ENCODE data around the gene SHISA5. TPM values are rescaled to one million over a fixed set of nuclear protein-coding genes. Genes with fewer than 3 reads are reported as not detected.
"Not testable (repeated sequence)": the region's sequence is repeated elsewhere in the genome, so short reads cannot be mapped to it uniquely, and the experiment has no call there.

The SHISA5 gene, protein sequence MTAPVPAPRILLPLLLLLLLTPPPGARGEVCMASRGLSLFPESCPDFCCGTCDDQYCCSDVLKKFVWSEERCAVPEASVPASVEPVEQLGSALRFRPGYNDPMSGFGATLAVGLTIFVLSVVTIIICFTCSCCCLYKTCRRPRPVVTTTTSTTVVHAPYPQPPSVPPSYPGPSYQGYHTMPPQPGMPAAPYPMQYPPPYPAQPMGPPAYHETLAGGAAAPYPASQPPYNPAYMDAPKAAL
- polyA plus RNA-seq (2011; rRNA removed) (140 and 217 TPM in 2 replicates), polyA minus RNA-seq (2011; rRNA and poly(A)+ RNA removed) (130 and 156 TPM in 2 replicates)

DNA sequence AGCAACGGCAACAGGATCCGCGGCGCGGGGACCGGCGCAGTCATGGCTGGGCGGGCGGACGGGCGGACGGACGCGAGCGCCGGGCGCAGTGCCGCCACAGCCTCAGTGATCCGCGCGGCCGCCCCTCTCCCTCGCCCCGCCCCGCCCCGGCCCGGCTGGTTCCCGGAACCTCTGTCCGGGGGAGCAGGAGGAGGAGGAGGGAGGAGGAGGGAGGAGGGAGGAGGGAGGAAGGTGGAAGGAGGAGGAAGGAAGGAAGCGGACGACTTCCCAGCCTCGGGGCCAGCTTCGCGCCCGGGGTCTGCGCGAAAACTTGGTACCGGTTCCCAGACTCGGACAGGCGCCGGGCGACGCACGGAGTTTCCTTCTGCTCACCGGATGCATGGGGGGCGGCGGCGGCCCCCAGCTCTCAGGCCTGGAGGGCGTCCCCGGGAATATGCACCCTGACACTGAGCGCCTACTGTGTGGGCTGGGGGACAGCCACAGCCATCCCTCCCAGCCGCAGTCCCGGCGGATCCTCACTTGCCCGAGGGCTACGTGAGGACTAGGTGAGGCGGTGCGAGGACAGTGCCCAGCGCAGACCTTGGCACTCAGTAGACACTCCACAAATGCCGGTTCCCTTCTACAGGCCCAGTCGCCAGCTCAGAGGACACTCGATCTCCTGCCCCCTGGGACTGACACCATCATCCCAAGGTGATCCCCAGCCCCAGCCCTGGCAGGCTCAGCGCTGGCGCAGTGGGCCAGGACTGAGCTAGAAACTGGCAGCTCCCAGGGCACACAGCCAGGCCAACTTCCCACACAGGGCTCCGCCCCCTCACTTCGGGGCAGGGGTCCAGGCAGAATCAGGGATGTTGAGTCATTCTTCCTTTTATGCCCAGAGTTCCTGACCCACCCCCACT, at the start of gene SHISA5:
Gene SHISA5, minus strand, starts transcription at position 124 of the 896 bp plus-strand sequence. Its CDS starts 80 bp downstream, at position 44.
- Histone ChIP-seq H3K27me3 (ENCODE audit: control insufficient read depth, insufficient read depth, low read length) (no peaks in the 10 kb centered on the region), H3K4me3 (ENCODE audit: low read depth, low read length) (peak within 1 kb of the TSS; percentile 88), H3K36me3 (ENCODE audit: control insufficient read depth, insufficient read depth, low read length) (peaks cover 2% of the 10 kb centered on the region; the same call in 1 of the 2 replicates)
- TF ChIP-seq, protein P1, sequence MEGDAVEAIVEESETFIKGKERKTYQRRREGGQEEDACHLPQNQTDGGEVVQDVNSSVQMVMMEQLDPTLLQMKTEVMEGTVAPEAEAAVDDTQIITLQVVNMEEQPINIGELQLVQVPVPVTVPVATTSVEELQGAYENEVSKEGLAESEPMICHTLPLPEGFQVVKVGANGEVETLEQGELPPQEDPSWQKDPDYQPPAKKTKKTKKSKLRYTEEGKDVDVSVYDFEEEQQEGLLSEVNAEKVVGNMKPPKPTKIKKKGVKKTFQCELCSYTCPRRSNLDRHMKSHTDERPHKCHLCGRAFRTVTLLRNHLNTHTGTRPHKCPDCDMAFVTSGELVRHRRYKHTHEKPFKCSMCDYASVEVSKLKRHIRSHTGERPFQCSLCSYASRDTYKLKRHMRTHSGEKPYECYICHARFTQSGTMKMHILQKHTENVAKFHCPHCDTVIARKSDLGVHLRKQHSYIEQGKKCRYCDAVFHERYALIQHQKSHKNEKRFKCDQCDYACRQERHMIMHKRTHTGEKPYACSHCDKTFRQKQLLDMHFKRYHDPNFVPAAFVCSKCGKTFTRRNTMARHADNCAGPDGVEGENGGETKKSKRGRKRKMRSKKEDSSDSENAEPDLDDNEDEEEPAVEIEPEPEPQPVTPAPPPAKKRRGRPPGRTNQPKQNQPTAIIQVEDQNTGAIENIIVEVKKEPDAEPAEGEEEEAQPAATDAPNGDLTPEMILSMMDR (IDR thresholded peaks at IDR 0.05; ENCODE audit: insufficient read depth, low read depth, low read length), result no peak
- POLR2A ChIA-PET, result no interaction called here
- DNase-seq (ENCODE audit: low read depth), result no peak
- CTCF ChIA-PET, result interaction anchor here (0.5 to 1.5 kb wide), 7 partner anchors 8 to 103 kb away, joined by 3 to 4 read pairs (median 3); no protein-coding TSS in a partner anchor

DNA sequence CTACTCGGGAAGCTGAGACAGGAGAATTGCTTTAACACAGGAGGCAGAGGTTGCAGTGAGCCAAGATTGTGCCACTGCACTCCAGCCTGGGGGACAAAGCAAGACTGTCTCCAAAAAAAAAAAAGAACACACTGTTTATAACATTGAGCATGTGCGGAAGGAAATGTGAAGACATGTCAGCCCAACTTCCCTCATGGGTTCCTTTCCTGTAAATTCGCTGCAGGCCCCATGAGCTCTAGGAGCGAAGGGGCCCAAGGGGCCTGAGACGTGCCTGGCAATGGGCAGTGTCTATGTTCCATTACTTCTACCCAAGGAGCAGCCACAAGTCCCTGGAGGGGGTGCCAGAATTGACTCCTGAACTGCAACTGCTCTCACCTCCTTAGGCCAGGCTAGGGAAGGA, 49.4 kb upstream of the SHISA5 start:
- no peak for DNase-seq (ENCODE audit: low read depth)
- Histone ChIP-seq H3K4me3 (ENCODE audit: low read depth, low read length) (no peak overlapping the region), H3K27me3 (ENCODE audit: control insufficient read depth, insufficient read depth, low read length) (no peaks in the 10 kb centered on the region), H3K36me3 (ENCODE audit: control insufficient read depth, insufficient read depth, low read length) (peaks cover 14% of the 10 kb centered on the region)
- ChIA-PET POLR2A (interaction anchor here (0.7 kb wide), 1 partner anchor 71 kb away, joined by 4 read pairs; no protein-coding TSS in a partner anchor), CTCF (interaction anchor here (0.6 to 2.0 kb wide), 7 partner anchors 41 to 280 kb away, joined by 3 to 7 read pairs (median 4); partner anchors contain the start of gene SLC26A6)
- TF ChIP-seq, protein P1 (IDR thresholded peaks at IDR 0.05; ENCODE audit: insufficient read depth, low read depth, low read length), result no peak

DNA sequence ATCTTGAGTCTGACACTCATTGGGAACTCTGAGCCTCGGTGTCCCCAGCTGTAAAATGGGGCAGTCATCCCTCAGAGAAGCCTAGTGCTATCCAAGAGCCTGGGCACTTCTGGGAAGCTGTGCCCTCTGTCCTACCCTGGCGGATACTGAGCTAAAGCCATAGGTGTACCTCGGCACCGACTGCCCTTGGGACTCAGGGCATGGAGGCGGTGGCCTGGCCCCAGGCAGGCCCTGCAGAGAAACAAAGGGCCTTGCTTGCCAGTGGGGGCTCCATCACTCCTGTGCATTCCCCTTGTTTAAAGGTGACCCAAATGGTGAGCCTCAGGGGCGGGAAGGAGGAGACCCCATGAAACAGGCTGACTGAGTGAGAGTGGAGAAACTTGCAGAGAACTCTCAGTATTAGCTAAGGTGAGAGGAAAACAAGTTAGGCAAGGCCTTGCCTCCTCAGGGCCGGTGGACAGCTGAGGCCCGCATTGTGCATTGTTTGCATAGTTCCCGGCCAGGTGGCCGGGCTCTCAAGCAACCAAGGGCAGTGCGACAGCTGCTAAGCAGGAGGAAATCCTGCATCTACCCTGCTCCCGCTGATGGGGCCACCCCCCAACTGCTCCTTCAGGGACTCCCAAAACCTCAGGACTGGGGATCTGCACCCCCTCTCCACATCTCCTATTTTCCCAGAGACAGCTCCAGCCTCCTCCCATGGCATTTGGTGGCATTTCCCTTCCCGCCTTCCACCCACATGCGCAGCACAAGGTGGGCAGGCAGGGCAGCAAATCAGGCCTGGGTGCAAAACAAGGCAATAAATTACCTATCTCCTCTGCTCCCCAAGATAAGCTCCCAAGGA, 48.4 kb upstream of the SHISA5 start:
- TF ChIP-seq, protein P1 (IDR thresholded peaks at IDR 0.05; ENCODE audit: insufficient read depth, low read depth, low read length), result no peak
- ChIA-PET CTCF (interaction anchor here (0.6 to 2.0 kb wide), 4 partner anchors 42 to 152 kb away, joined by 3 to 7 read pairs (median 5); partner anchors contain the start of gene SLC26A6), POLR2A (no interaction called here)
- Histone ChIP-seq H3K4me3 (ENCODE audit: low read depth, low read length) (no peak overlapping the region), H3K27me3 (ENCODE audit: control insufficient read depth, insufficient read depth, low read length) (no peaks in the 10 kb centered on the region), H3K36me3 (ENCODE audit: control insufficient read depth, insufficient read depth, low read length) (peaks cover 17% of the 10 kb centered on the region)
- DNase-seq (ENCODE audit: low read depth), result no peak

DNA sequence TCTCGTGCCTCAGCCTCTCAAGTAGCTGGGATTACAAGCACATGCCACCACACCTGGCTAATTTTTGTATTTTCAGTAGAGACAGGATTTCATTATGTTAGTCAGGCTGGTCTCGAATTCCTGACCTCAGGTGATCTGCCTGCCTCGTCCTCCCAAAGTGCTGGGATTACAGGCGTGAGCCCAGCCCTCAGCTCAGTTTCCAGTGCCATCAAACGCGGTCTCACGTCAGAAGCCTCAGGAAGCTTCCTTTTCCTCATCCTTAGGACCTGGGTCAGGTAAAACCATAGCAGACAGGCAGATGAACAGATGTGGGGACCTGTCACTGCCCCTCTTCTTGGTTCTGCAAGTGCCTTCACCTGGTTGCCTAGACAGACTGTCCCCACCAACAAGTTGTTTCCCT, 47.7 kb upstream of the SHISA5 start:
- H3K27me3 ChIP-seq (ENCODE audit: control insufficient read depth, insufficient read depth, low read length); DNase-seq (ENCODE audit: low read depth); H3K4me3 ChIP-seq (ENCODE audit: low read depth, low read length); POLR2A ChIA-PET: not testable (repeated sequence)
- H3K36me3 ChIP-seq (ENCODE audit: control insufficient read depth, insufficient read depth, low read length), result peaks cover 20% of the 10 kb centered on the region
- CTCF ChIA-PET, result interaction anchor here (0.6 to 1.3 kb wide), 2 partner anchors 84 to 151 kb away, joined by 3 to 6 read pairs; partner anchors contain the start of gene SLC26A6
